ENCODE data around the gene OR10A5. TPM values are rescaled to one million over a fixed set of nuclear protein-coding genes. Genes with fewer than 3 reads are reported as not detected.
"Not testable (repeated sequence)": the region's sequence is repeated elsewhere in the genome, so short reads cannot be mapped to it uniquely, and the experiment has no call there.

Gene OR10A5
- total and polyA plus RNA-seq, 2 donors (not counting 3 experiments of a cell fraction or from before 2014, with no cell fraction given) = not detected

DNA sequence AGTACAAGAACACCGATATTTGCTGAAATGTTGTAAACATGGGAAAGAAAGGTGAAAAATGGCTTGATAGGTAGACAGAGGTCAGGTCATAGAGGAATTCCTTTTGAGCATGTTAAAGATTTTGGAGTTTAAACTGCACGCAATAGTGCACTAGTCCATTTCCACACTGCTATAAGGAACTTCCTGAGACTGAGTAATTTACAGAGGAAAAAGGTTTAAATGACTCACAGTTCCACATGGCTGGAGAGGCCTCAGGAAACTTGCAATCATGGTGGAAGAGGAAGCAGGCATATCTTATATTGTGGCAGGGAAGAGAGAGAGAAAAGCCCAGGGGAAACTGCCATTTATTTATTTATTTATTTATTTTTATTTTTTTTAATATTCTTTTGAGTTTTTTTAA is 5.0 kb downstream of the OR10A5 start:
- DNase-seq (ENCODE audit: low read depth, low spot score) = no peak
- Histone ChIP-seq H3K27ac (ENCODE audit: insufficient read depth, low read depth, low read length) (no peak overlapping the region), H3K9me3 (replicated peaks; ENCODE audit: control insufficient read depth, insufficient read depth, low read length) (no peaks in the 10 kb centered on the region), H3K4me1 (ENCODE audit: control insufficient read depth, extremely low read depth, insufficient read depth, low read length) (no peaks in the 10 kb centered on the region), H3K36me3 (ENCODE audit: control insufficient read depth in 2 of 2, extremely low read depth in 1 of 2, insufficient read depth in 2 of 2, low read length in 2 of 2) (no peaks in the 10 kb centered on the region), H2AFZ (ENCODE audit: low read depth, low read length) (no peak overlapping the region), H3K4me3 (replicated peaks in 1 of 3; ENCODE audit: insufficient read depth in 1 of 3, low read depth in 1 of 3, low read length in 3 of 3) (no peak overlapping the region), H4K20me1 (replicated peaks; ENCODE audit: control insufficient read depth, extremely low read depth, insufficient read depth, low read length) (no peaks in the 10 kb centered on the region), H3K27me3 (ENCODE audit: control insufficient read depth in 2 of 2, insufficient read depth in 2 of 2, low read length in 2 of 2) (peaks cover 0 to 2% of the 10 kb centered on the region in 2 experiments), H3K9ac (replicated peaks; ENCODE audit: extremely low read depth, insufficient read depth, low read length) (no peak overlapping the region), H3K79me2 (ENCODE audit: control insufficient read depth, insufficient read depth, low read length) (no peaks in the 10 kb centered on the region), H3K4me2 (ENCODE audit: insufficient read depth, low read length) (no peak overlapping the region), H3K9me1 (replicated peaks; ENCODE audit: control insufficient read depth, extremely low read depth, insufficient read depth, low read length) (no peaks in the 10 kb centered on the region)
- dilution Hi-C loops (cut with MboI; ENCODE audit: extremely low pct_ligation_motif_present, low sequenced_read_pairs) (no loop called here), intact Hi-C loops (cut with micrococcal nuclease) (no loop called here)
- POLR2A ChIA-PET = no interaction called here
- CTCF ChIA-PET = no interaction called here
- no TSS peak for BruUV-seq (replicated peaks)
- FAIRE-seq = peak; percentile 88
- TF ChIP-seq GATA2 (IDR thresholded peaks at IDR 0.05; ENCODE audit: insufficient read depth, insufficient read length, low read depth, low read length) (no peak), EZH2 (IDR thresholded peaks at IDR 0.05; ENCODE audit: borderline replicate concordance, low read depth, low read length, severe bottlenecking) (no peak), FOS (IDR thresholded peaks at IDR 0.05; ENCODE audit: borderline replicate concordance, insufficient read depth, low read length) (peak; percentile 58), POLR2AphosphoS5 (IDR thresholded peaks at IDR 0.05; ENCODE audit: insufficient read depth, low read depth, low read length) (no peak)
- TF ChIP-seq, protein P1, sequence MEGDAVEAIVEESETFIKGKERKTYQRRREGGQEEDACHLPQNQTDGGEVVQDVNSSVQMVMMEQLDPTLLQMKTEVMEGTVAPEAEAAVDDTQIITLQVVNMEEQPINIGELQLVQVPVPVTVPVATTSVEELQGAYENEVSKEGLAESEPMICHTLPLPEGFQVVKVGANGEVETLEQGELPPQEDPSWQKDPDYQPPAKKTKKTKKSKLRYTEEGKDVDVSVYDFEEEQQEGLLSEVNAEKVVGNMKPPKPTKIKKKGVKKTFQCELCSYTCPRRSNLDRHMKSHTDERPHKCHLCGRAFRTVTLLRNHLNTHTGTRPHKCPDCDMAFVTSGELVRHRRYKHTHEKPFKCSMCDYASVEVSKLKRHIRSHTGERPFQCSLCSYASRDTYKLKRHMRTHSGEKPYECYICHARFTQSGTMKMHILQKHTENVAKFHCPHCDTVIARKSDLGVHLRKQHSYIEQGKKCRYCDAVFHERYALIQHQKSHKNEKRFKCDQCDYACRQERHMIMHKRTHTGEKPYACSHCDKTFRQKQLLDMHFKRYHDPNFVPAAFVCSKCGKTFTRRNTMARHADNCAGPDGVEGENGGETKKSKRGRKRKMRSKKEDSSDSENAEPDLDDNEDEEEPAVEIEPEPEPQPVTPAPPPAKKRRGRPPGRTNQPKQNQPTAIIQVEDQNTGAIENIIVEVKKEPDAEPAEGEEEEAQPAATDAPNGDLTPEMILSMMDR (IDR thresholded peaks at IDR 0.05; ENCODE audit: extremely low read depth in 1 of 2, insufficient read depth in 1 of 2, low read depth in 1 of 2, low read length in 2 of 2) = no peak

DNA sequence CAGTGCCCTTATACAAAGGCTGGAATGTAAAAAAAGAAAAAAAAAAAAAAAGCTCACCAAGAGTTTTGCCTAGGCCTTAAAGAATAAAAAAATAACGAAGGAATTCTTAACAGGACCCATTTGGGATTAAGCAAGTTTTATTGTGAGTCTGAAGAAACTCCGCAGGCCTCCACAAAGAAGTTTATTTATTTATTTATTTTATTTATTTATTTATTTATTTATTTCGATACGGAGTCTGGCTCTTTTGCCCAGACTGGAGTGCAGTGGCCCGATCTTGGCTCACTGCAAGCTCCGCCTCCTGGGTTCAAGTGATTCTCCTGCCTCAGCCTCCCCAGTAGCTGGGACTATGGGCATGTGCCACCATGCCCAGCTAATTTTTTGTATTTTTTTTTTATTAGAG is 9.3 kb downstream of the OR10A5 start:
- H3K9ac ChIP-seq (replicated peaks; ENCODE audit: extremely low read depth, insufficient read depth, low read length); H3K9me1 ChIP-seq (replicated peaks; ENCODE audit: control insufficient read depth, extremely low read depth, insufficient read depth, low read length); H3K27ac ChIP-seq (ENCODE audit: insufficient read depth, low read depth, low read length); H3K27me3 ChIP-seq (ENCODE audit: control insufficient read depth in 2 of 2, insufficient read depth in 2 of 2, low read length in 2 of 2); H4K20me1 ChIP-seq (replicated peaks; ENCODE audit: control insufficient read depth, extremely low read depth, insufficient read depth, low read length); DNase-seq (ENCODE audit: low read depth, low spot score); intact Hi-C loops (cut with micrococcal nuclease); H3K79me2 ChIP-seq (ENCODE audit: control insufficient read depth, insufficient read depth, low read length); POLR2A ChIA-PET; H2AFZ ChIP-seq (ENCODE audit: low read depth, low read length); dilution Hi-C loops (cut with MboI; ENCODE audit: extremely low pct_ligation_motif_present, low sequenced_read_pairs); BruUV-seq (replicated peaks); FAIRE-seq; H3K36me3 ChIP-seq (ENCODE audit: control insufficient read depth in 2 of 2, extremely low read depth in 1 of 2, insufficient read depth in 2 of 2, low read length in 2 of 2); H3K4me1 ChIP-seq (ENCODE audit: control insufficient read depth, extremely low read depth, insufficient read depth, low read length); H3K4me2 ChIP-seq (ENCODE audit: insufficient read depth, low read length); H3K4me3 ChIP-seq (replicated peaks in 1 of 3; ENCODE audit: insufficient read depth in 1 of 3, low read depth in 1 of 3, low read length in 3 of 3); H3K9me3 ChIP-seq (replicated peaks; ENCODE audit: control insufficient read depth, insufficient read depth, low read length): not testable (repeated sequence)
- CTCF ChIA-PET = interaction anchor here (0.7 to 1.8 kb wide), 2 partner anchors 9 to 42 kb away, joined by 4 to 6 read pairs; no protein-coding TSS in a partner anchor

All from endothelial cell of umbilical vein (primary cell).